Spleen (tissue), 11 donors: ENCODE data around the gene NECTIN1. TPM values are rescaled to one million over a fixed set of nuclear protein-coding genes. Genes with fewer than 3 reads are reported as not detected.

Experiments used
- DNase-seq: peaks from one replicate; pipeline ENCODE4 v3.0.0-alpha.2; 2020
- H3K27ac ChIP-seq, 8 donors: fragments of 200-600 bp; sonication (generic) in 7 of 8; 1 replicate in 4 of 8; 2 replicates in 4 of 8; pipeline versions ENCODE4 v1.5.0 to v1.8.0; 2016 to 2021; ENCODE audit warnings: inconsistent platforms in 4 of 8, mild to moderate bottlenecking in 4 of 8, moderate library complexity in 1 of 8
- H3K27me3 ChIP-seq, 7 donors: fragments of 200-600 bp; sonication (generic) in 6 of 7; replicated peaks in 1 of 7; 1 replicate in 4 of 7; 2 replicates in 3 of 7; pipeline versions ENCODE4 v1.5.0 to v1.8.0; 2016 to 2021; ENCODE audit warnings: inconsistent platforms in 3 of 7, mild to moderate bottlenecking in 1 of 7
- H3K36me3 ChIP-seq, 6 donors: fragments of 200-600 bp; sonication (generic) in 5 of 6; 1 replicate in 4 of 6; 2 replicates in 2 of 6; pipeline versions ENCODE4 v1.5.0 to v1.8.0; 2016 to 2021; ENCODE audit warnings: inconsistent platforms in 2 of 6
- H3K4me1 ChIP-seq, 6 donors: fragments of 200-600 bp; sonication (generic) in 5 of 6; 1 replicate in 3 of 6; 2 replicates in 3 of 6; pipeline versions ENCODE4 v1.5.0 to v1.8.0; 2016 to 2021; ENCODE audit warnings: inconsistent platforms in 3 of 6
- H3K4me3 ChIP-seq, 8 donors: fragments of 200-600 bp; sonication (generic) in 7 of 8; 1 replicate in 4 of 8; 2 replicates in 4 of 8; pipeline versions ENCODE4 v1.5.0 to v1.8.0; 2016 to 2021; ENCODE audit warnings: inconsistent platforms in 4 of 8, mild to moderate bottlenecking in 4 of 8, moderate library complexity in 2 of 8
- H3K9me3 ChIP-seq, 8 donors: fragments of 200-600 bp; sonication (generic) in 7 of 8; 1 replicate in 4 of 8; 2 replicates in 4 of 8; pipeline versions ENCODE4 v1.5.0 to v1.8.0; 2016 to 2021; ENCODE audit warnings: inconsistent platforms in 4 of 8
- CTCF ChIP-seq, 11 experiments: fragments of 200-600 bp in 7 of 11; fragments of 450-650 bp in 4 of 11; sonication (generic) in 4 of 11; IDR thresholded peaks in 8 of 11; conservative IDR thresholded peaks in 3 of 11; 1 replicate in 7 of 11; 2 replicates in 4 of 11; pipeline versions ENCODE4 v1.4.0 to v1.8.0; 2016 to 2021; ENCODE audit warnings: antibody characterized with exemption in 11 of 11, inconsistent platforms in 4 of 11, mild to moderate bottlenecking in 1 of 11
- POLR2A ChIP-seq, 3 donors: fragments of 450-650 bp; IDR thresholded peaks; one replicate each; pipeline ENCODE4 v1.5.1; 2017; ENCODE audit warnings: antibody characterized with exemption in 3 of 3, mild to moderate bottlenecking in 1 of 3
- POLR2AphosphoS5 ChIP-seq, 3 donors: sonication (generic); formaldehyde crosslinking; IDR thresholded peaks; one replicate each; pipeline ENCODE4 v1.5.1; 2017; ENCODE audit warnings: antibody characterized with exemption in 3 of 3
- WGBS, 5 donors: extraction: QIAGEN DNeasy Blood & Tissue Kit in 3 of 5; methylation state at CpG; one replicate each; pipeline versions ENCODE4 v1.1.5 to v1.1.7; 2013 to 2018; 5-methylcytosine and 5-hydroxymethylcytosine counted together
- intact Hi-C: fragments of 100-400 bp; cut with DNase I; formaldehyde crosslinking; loops from one replicate; pipeline ENCODE4 v1.15.0; 2023; ENCODE audit warnings: low total_unique reads
- polyA plus RNA-seq, 3 donors: library from polyadenylated mRNA; stranded (reverse); fragments of 200-250 nt; gene quantifications; one replicate each; pipeline ENCODE4 v1.2.1, GENCODE V29; 2013
- total RNA-seq, 7 donors: library from RNA; depleted of rRNA in 3 of 7; stranded (reverse); fragments of >200 nt in 3 of 7; fragmentation: NEBNext Ultra II Directional in 4 of 7; extraction: Animal tissue kit (Norgen Biotek cat#: 25700) in 4 of 7; gene quantifications; one replicate each; pipeline versions ENCODE4 v1.1.0 to v1.2.1, GENCODE V29; 2016 to 2021
- donor health status: healthy with polysubstance abuse.
- donor health status: DM: no; HTN: no; CAD: no; lungs with moderate emphysema.
- donor health status: DM: no; HTN: no; CAD: no.
- donor health status: Bipolar disorder and iron deficiency.
- donor health status: healthy.
- donor health status: DM: no; HTN: no; CAD: no.
- donor health status: DM: yes; HTN: yes; CAD: no.

Gene NECTIN1
- total and polyA plus RNA-seq, 10 donors: 0.67 to 16.2 (median 5.8) TPM

GRCh38 chr11:119754656-119755355 is 25.8 kb upstream of the NECTIN1 start:
- TF ChIP-seq POLR2AphosphoS5 (IDR thresholded peaks at IDR 0.05) (no peak), POLR2A (IDR thresholded peaks at IDR 0.05) (no peak), CTCF (IDR thresholded peaks at IDR 0.05 in 8 of 11, conservative IDR thresholded peaks at IDR 0.05 in 3 of 11) (no peak)
- H3K36me3 ChIP-seq: no peaks in the 10 kb centered on the region
- H3K27ac ChIP-seq: no peak overlapping the region
- peak; percentile 65 for DNase-seq
- H3K27me3 ChIP-seq: peaks cover 0 to 54% (median 0%) of the 10 kb centered on the region in 7 donors
- intact Hi-C loops: no loop called here
- H3K4me3 ChIP-seq: no peak overlapping the region
- H3K9me3 ChIP-seq: no peaks in the 10 kb centered on the region
- peaks cover 0 to 29% (median 11%) of the 10 kb centered on the region in 6 donors for H3K4me1 ChIP-seq
- 73 to 77% (median 76%) methylated on average over 17 to 18 of the region's 18 CpGs for WGBS, 5 donors

DNA sequence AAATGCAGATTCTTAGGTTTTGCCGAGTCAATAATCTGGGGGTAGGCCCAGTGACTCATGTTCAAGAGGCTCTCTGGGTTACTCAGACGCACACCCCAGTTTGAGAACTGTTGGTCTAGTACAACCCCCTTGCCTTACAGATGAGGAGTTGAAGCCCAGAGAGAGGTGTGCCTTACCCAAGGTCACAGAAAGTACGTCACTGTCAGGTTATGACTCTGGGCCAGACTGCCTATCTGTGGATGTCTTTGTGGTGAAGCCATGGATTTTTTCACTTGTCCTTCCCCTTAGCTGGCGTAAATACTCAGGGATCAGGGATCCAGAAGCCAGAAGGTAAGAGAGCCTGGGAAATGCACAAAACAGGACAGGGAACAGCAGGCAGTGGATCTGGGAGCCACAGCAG is 25.2 kb upstream of the NECTIN1 start:
- H3K4me3 ChIP-seq: no peak overlapping the region
- WGBS, 5 donors: 76 to 90% (median 81%) methylated on average over 3 to 4 of the region's 4 CpGs
- H3K36me3 ChIP-seq: no peaks in the 10 kb centered on the region
- H3K4me1 ChIP-seq: peaks cover 0 to 29% (median 11%) of the 10 kb centered on the region in 6 donors
- DNase-seq: no peak
- peaks cover 0 to 50% (median 0%) of the 10 kb centered on the region in 7 donors for H3K27me3 ChIP-seq
- intact Hi-C loops: no loop called here
- no peak overlapping the region for H3K27ac ChIP-seq
- H3K9me3 ChIP-seq: no peaks in the 10 kb centered on the region
- TF ChIP-seq POLR2A (IDR thresholded peaks at IDR 0.05): no peak

DNA sequence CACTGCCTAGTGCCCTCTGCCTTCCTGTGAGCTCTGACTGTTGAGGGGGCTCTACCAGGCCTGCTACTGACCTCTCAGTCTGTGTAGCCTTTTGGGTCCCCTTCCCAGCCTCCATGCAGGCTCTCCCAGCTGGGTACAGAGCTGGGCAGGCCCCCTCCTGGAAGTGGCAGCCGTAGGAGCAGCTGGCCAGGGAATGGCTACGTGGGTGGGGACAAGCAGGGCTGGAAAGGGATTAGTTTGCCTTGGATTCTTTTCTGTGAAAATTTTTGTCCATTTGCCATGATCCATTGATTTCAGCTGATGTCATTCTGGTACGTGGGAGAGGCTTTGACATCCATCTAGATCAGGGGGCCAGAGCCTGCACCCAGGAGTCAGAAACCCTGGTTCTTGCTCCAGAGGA is 23.9 kb upstream of the NECTIN1 start:
- 35 to 64% (median 60%) methylated on average over 2 to 3 of the region's 3 CpGs for WGBS, 5 donors
- no peak overlapping the region for H3K27ac ChIP-seq
- no peaks in the 10 kb centered on the region for H3K36me3 ChIP-seq
- intact Hi-C loops: no loop called here
- DNase-seq: peak; percentile 58
- no peak overlapping the region for H3K4me3 ChIP-seq
- no peaks in the 10 kb centered on the region for H3K9me3 ChIP-seq
- peaks cover 0 to 58% (median 0%) of the 10 kb centered on the region in 7 donors for H3K27me3 ChIP-seq
- TF ChIP-seq POLR2AphosphoS5 (IDR thresholded peaks at IDR 0.05) (no peak), POLR2A (IDR thresholded peaks at IDR 0.05) (no peak), CTCF (IDR thresholded peaks at IDR 0.05 in 8 of 11, conservative IDR thresholded peaks at IDR 0.05 in 3 of 11) (no peak)
- H3K4me1 ChIP-seq: peaks cover 0 to 29% (median 11%) of the 10 kb centered on the region in 6 donors

- Histone ChIP-seq H3K27ac (no peak overlapping the region), H3K4me1 (peaks cover 0 to 29% (median 11%) of the 10 kb centered on the region in 6 donors), H3K4me3 (no peak overlapping the region), H3K9me3 (no peaks in the 10 kb centered on the region), H3K36me3 (no peaks in the 10 kb centered on the region), H3K27me3 (peaks cover 0 to 63% (median 0%) of the 10 kb centered on the region in 7 donors)
- 72 to 88% (median 77%) methylated on average over 5 of the region's 5 CpGs for WGBS, 5 donors
- intact Hi-C loops: no loop called here
- peak; percentile 44 for DNase-seq
- TF ChIP-seq POLR2AphosphoS5 (IDR thresholded peaks at IDR 0.05): no peak
- TF ChIP-seq CTCF (IDR thresholded peaks at IDR 0.05 in 8 of 11, conservative IDR thresholded peaks at IDR 0.05 in 3 of 11): no peak
- no peak for TF ChIP-seq POLR2A (IDR thresholded peaks at IDR 0.05)
These were observed 23.4 kb upstream of the NECTIN1 start for GRCh38 chr11:119752345-119752871.
